Neutrophil (primary cell): ENCODE measurements around the gene RSU1.

Source experiments
- H3K27ac ChIP-seq: fragments of 200-600 bp; sonication (generic); 2 replicates; pipeline ENCODE4 v1.5.1; 2016; ENCODE audit warnings: mild to moderate bottlenecking, moderate library complexity
- H3K27me3 ChIP-seq: fragments of 200-600 bp; sonication (generic); 2 replicates; pipeline ENCODE4 v1.6.0; 2016; ENCODE audit warnings: mild to moderate bottlenecking
- H3K36me3 ChIP-seq: fragments of 200-600 bp; sonication (generic); 2 replicates; pipeline ENCODE4 v1.5.1; 2017
- H3K4me1 ChIP-seq, 2 experiments: fragments of 200-600 bp in 1 of 2; sonication (generic) in 1 of 2; 1 replicate in 1 of 2; 2 replicates in 1 of 2; pipeline versions ENCODE4 v1.5.1 to v1.6.1; 2013 to 2016; ENCODE audit warnings: low read depth in 1 of 2, low read length in 1 of 2, mild to moderate bottlenecking in 1 of 2, moderate library complexity in 1 of 2; ENCODE audit not compliant: control insufficient read depth in 1 of 2, insufficient read depth in 1 of 2
- H3K4me3 ChIP-seq, 2 experiments: fragments of 200-600 bp in 1 of 2; sonication (generic) in 1 of 2; 1 replicate in 1 of 2; 2 replicates in 1 of 2; pipeline ENCODE4 v1.5.1; 2013 to 2016; ENCODE audit warnings: low read depth in 1 of 2, low read length in 1 of 2, mild to moderate bottlenecking in 1 of 2, moderate library complexity in 1 of 2
- H3K9me3 ChIP-seq: fragments of 200-600 bp; sonication (generic); 2 replicates; pipeline ENCODE4 v1.5.1; 2016
- TF ChIP-seq, protein P1 (sequence below): fragments of 200-600 bp; sonication (generic); IDR thresholded peaks from 2 replicates; pipeline ENCODE4 v1.5.1; 2016; ENCODE audit warnings: antibody characterized with exemption

RSU1 gene

DNA sequence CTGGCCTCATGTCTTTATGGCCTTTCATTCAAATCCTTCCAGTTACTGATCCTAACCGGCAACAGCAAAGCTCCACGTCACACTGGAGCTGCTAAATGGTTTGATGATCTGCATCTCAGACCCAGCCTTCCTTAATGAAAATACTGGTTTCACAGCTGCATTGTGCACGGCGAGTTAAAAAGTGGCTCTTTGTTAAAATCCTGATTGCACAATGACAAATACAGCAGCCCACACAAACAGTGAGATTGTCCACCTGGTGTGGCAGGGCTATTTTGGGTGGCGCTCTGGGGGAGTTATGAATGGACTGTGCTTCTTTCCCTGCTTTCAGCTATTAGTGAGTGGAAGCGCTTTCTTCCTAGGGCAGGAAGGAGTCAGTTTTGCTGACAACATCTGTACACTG, 232.1 kb downstream of the RSU1 start:
- TF ChIP-seq, protein P1, sequence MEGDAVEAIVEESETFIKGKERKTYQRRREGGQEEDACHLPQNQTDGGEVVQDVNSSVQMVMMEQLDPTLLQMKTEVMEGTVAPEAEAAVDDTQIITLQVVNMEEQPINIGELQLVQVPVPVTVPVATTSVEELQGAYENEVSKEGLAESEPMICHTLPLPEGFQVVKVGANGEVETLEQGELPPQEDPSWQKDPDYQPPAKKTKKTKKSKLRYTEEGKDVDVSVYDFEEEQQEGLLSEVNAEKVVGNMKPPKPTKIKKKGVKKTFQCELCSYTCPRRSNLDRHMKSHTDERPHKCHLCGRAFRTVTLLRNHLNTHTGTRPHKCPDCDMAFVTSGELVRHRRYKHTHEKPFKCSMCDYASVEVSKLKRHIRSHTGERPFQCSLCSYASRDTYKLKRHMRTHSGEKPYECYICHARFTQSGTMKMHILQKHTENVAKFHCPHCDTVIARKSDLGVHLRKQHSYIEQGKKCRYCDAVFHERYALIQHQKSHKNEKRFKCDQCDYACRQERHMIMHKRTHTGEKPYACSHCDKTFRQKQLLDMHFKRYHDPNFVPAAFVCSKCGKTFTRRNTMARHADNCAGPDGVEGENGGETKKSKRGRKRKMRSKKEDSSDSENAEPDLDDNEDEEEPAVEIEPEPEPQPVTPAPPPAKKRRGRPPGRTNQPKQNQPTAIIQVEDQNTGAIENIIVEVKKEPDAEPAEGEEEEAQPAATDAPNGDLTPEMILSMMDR: no peak
- Histone ChIP-seq H3K4me1 (no peaks in the 10 kb centered on the region), H3K36me3 (no peaks in the 10 kb centered on the region), H3K9me3 (no peaks in the 10 kb centered on the region), H3K27me3 (peaks cover 19% of the 10 kb centered on the region), H3K27ac (no peak overlapping the region), H3K4me3 (no peak overlapping the region)

DNA sequence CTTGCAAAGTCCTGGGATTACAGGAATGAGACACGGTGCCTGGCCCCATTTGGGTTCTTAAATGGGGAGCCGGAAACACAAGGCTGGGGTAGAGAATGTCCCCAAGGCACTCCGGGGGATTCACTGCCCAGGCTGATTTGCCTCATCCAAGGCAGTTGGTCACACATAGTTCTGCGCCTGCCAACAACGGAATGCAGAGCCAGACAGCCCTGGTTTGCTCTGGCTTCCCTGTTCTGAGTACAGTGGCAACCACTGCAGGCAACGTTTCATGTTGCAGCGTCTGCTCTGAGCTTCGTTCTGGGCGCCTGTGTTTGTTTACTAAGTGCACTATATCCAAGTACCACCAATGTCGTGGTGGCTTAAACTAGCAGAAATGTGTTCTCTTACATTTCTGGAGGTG, 233.8 kb downstream of the RSU1 start:
- H3K4me3 ChIP-seq: no peak overlapping the region
- H3K27ac ChIP-seq: no peak overlapping the region
- H3K4me1 ChIP-seq: no peaks in the 10 kb centered on the region
- TF ChIP-seq, protein P1: no peak
- H3K36me3 ChIP-seq: no peaks in the 10 kb centered on the region
- H3K27me3 ChIP-seq: peaks cover 32% of the 10 kb centered on the region
- no peaks in the 10 kb centered on the region for H3K9me3 ChIP-seq

DNA sequence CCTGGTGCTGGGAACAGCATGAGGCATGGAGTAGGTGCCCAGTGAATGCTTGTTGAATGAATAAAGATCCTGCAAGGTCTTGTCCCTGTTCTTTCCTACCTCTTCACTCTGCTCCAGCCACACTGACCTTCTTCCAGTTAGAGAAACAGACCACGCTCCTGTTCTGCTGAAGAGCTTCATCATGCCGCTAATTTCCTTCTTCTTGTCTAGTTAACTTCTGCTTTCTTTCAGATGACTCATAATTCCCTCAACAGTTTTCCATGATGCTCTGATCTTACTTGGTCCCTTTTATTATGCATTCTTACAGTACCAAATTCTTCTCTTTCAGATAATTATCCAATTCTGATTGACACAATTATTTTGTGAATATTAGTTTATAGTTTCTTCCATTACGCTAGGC, 236.0 kb downstream of the RSU1 start:
- no peak overlapping the region for H3K27ac ChIP-seq
- no peaks in the 10 kb centered on the region for H3K4me1 ChIP-seq
- H3K4me3 ChIP-seq: no peak overlapping the region
- TF ChIP-seq, protein P1: no peak
- peaks cover 36% of the 10 kb centered on the region for H3K27me3 ChIP-seq
- H3K9me3 ChIP-seq: no peaks in the 10 kb centered on the region
- no peaks in the 10 kb centered on the region for H3K36me3 ChIP-seq

DNA sequence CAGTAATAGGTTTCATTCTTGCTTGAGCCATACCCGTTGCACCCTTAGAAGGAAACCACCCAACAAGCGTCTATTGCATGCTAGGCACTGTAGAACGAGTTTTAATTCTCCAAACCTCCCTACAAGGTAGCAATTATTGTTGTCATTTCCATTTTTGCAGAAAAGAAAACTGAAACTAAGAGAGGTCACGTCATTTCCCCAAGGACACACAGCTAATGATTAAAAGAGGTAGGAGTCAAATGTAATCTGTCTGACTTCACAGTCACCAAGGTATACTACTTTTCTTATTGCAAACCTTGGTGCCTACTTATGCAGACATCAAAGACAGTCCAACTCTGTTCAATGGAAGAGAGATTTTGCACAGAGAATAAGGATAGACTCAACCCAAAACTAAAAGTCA, 246.5 kb downstream of the RSU1 start:
- Histone ChIP-seq H3K27me3 (peaks cover 7% of the 10 kb centered on the region), H3K9me3 (no peaks in the 10 kb centered on the region), H3K27ac (no peak overlapping the region), H3K4me1 (no peaks in the 10 kb centered on the region), H3K36me3 (no peaks in the 10 kb centered on the region), H3K4me3 (no peak overlapping the region)
- TF ChIP-seq, protein P1: no peak

DNA sequence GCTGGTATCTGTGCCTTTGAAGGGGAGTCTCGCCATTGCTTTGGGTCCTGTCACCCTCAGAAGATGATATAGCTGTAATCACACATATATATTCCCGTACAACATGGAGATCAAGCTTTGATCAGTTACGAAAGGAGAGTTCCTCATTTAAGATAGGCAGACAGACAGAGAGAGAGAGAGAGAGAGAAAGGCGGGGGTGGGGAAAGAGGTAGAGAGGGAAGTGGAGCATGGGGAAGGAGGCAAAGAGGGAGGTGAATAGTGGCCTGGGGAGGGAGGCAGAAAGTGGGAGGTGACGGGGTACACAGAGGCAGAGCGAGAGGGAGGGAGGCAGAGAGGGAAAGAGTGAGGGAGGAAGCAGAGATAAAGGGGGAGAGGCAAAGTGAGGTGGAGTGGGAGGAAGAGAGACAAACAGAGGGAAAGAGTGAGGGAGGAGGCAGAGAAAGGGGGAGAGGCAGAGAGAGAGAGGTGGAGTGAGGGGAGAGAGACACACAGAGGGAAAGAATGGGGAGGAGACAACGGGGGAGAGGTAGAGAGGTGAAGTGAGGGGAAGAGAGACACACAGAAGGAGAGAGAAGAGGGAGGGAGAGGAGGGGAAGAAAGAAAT, 250.9 kb downstream of the RSU1 start:
- no peaks in the 10 kb centered on the region for H3K36me3 ChIP-seq
- TF ChIP-seq, protein P1: no peak
- H3K27me3 ChIP-seq: no peaks in the 10 kb centered on the region
- no peaks in the 10 kb centered on the region for H3K9me3 ChIP-seq
- no peak overlapping the region for H3K4me3 ChIP-seq
- no peak overlapping the region for H3K27ac ChIP-seq
- H3K4me1 ChIP-seq: no peaks in the 10 kb centered on the region

DNA sequence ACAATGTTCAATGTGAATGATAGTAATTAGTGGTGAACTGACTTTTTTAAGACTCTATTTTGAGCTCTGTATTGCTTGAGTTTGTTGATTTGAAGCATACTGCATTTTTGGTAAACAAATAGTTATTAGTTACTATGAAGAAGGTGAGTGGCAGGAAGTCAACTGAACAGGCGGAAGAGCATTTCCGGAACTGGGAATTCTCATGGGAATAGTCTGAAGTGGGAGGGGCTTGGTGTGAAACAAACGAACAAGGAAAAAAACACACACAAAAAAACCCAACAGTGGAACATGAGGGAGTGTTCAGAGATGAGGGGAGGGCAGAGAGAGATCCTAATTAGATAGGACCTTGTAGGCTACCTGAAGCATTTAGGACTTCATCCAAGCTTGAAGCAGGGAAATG, 251.6 kb downstream of the RSU1 start:
- TF ChIP-seq, protein P1: no peak
- H3K4me1 ChIP-seq: no peaks in the 10 kb centered on the region
- H3K27ac ChIP-seq: no peak overlapping the region
- no peaks in the 10 kb centered on the region for H3K9me3 ChIP-seq
- H3K27me3 ChIP-seq: no peaks in the 10 kb centered on the region
- no peak overlapping the region for H3K4me3 ChIP-seq
- no peaks in the 10 kb centered on the region for H3K36me3 ChIP-seq
